Fibroblast of skin of abdomen (primary cell): Measurements from ENCODE around the gene ARMS2.

Experiments
- DNase-seq: peaks from one replicate; pipeline ENCODE4 v3.0.0-alpha.2; 2013

The ARMS2 gene

GRCh38 chr10:122454071-122454470 lies 382 bp upstream of the ARMS2 start:
- DNase-seq = peak; percentile 29

- no peak for DNase-seq
These were observed 1.1 kb downstream of the ARMS2 start for GRCh38 chr10:122455376-122456079.

GRCh38 chr10:122457934-122458333 lies 3.5 kb downstream of the ARMS2 start:
- no peak for DNase-seq

GRCh38 chr10:122458693-122459092 lies 4.2 kb downstream of the ARMS2 start:
- DNase-seq = no peak

GRCh38 chr10:122459561-122460273 lies 5.3 kb downstream of the ARMS2 start:
- peak; percentile 84 for DNase-seq

- no peak for DNase-seq
These were observed 6.4 kb downstream of the ARMS2 start for GRCh38 chr10:122460891-122461293.

- peak; percentile 71 for DNase-seq
These were observed 6.9 kb downstream of the ARMS2 start, which contains the start of gene HTRA1 for GRCh38 chr10:122461367-122461728. Gene HTRA1 (plus strand): TSS chr10:122461553. CDS start chr10:122461653, 100 bp downstream.

- DNase-seq = no peak
These were observed 7.5 kb downstream of the ARMS2 start for GRCh38 chr10:122461729-122462532.

- DNase-seq = peak; percentile 47
These were observed 8.3 kb downstream of the ARMS2 start for GRCh38 chr10:122462533-122463465.

GRCh38 chr10:122463466-122464249 lies 9.2 kb downstream of the ARMS2 start:
- DNase-seq = no peak

- no peak for DNase-seq
These were observed 9.7 kb downstream of the ARMS2 start for GRCh38 chr10:122464250-122464510.

GRCh38 chr10:122464586-122464985 lies 10.1 kb downstream of the ARMS2 start:
- no peak for DNase-seq

- no peak for DNase-seq
These were observed 11.1 kb downstream of the ARMS2 start for GRCh38 chr10:122465401-122466040.

- no peak for DNase-seq
These were observed 12.5 kb downstream of the ARMS2 start for GRCh38 chr10:122466951-122467381.

- DNase-seq = no peak
These were observed 13.2 kb downstream of the ARMS2 start for GRCh38 chr10:122467701-122468100.

- DNase-seq = no peak
These were observed 14.0 kb downstream of the ARMS2 start for GRCh38 chr10:122468307-122468925.

GRCh38 chr10:122468926-122469781 lies 14.7 kb downstream of the ARMS2 start:
- DNase-seq = peak; percentile 98

GRCh38 chr10:122469848-122470247 lies 15.4 kb downstream of the ARMS2 start:
- no peak for DNase-seq

GRCh38 chr10:122471531-122472177 lies 17.2 kb downstream of the ARMS2 start:
- DNase-seq = peak; percentile 71
